Motor neuron (in vitro differentiated cells): ENCODE data around the gene SH3RF3. TPM values are rescaled to one million over a fixed set of nuclear protein-coding genes. Genes with fewer than 3 reads are reported as not detected.

Source experiments
- ATAC-seq, 8 experiments: fragments of 200-7000 bp; cut with Tn5 transposase; replicated peaks in 6 of 8; 2 replicates each; pipeline ENCODE4 v1.8.0; 2021; ENCODE audit warnings: mild to moderate bottlenecking in 8 of 8, moderate library complexity in 8 of 8
- H3K27ac ChIP-seq, 2 donors: fragments of 250-450 bp; sonication (Bioruptor Pico); 2 replicates each; pipeline ENCODE4 v1.9.0; 2021; ENCODE audit warnings: antibody characterized with exemption in 2 of 2, mild to moderate bottlenecking in 2 of 2, moderate library complexity in 1 of 2
- H3K4me1 ChIP-seq, 2 donors: fragments of 250-450 bp; sonication (Bioruptor Pico); replicated peaks in 1 of 2; 2 replicates each; pipeline ENCODE4 v1.6.1; 2021; ENCODE audit warnings: antibody characterized with exemption in 2 of 2, mild to moderate bottlenecking in 2 of 2, moderate library complexity in 1 of 2
- H3K4me3 ChIP-seq, 5 donors: fragments of 250-450 bp; sonication (Bioruptor Pico); 2 replicates each; pipeline ENCODE4 v1.9.0; 2021; ENCODE audit warnings: antibody characterized with exemption in 5 of 5, mild to moderate bottlenecking in 5 of 5, moderate library complexity in 4 of 5
- WGBS, 10 experiments: fragments of 450-650 bp; shearing (Covaris generic); methylation state at CpG; one replicate each; pipeline ENCODE4 v1.0.0; 2022; 5-methylcytosine and 5-hydroxymethylcytosine counted together
- in situ Hi-C, 9 experiments: fragments of 400-800 bp; cut with MboI; loops; one replicate each; pipeline ENCODE4 v1.15.0; 2021; ENCODE audit warnings: low sequenced_read_pairs in 9 of 9, low pct_unique_long_range_greater_than_20kb in 2 of 9; ENCODE audit not compliant: unreplicated experiment in 9 of 9
- total RNA-seq, 8 experiments: library from RNA; unstranded; fragments of 300-600 nt; gene quantifications; 2 replicates each; pipeline versions ENCODE4 v1.2.3 to v1.2.4, GENCODE V29; 2022

Gene SH3RF3
- total RNA-seq, 8 experiments from 2014 or later: 0.13 to 6.5 (median 3.2) TPM

DNA sequence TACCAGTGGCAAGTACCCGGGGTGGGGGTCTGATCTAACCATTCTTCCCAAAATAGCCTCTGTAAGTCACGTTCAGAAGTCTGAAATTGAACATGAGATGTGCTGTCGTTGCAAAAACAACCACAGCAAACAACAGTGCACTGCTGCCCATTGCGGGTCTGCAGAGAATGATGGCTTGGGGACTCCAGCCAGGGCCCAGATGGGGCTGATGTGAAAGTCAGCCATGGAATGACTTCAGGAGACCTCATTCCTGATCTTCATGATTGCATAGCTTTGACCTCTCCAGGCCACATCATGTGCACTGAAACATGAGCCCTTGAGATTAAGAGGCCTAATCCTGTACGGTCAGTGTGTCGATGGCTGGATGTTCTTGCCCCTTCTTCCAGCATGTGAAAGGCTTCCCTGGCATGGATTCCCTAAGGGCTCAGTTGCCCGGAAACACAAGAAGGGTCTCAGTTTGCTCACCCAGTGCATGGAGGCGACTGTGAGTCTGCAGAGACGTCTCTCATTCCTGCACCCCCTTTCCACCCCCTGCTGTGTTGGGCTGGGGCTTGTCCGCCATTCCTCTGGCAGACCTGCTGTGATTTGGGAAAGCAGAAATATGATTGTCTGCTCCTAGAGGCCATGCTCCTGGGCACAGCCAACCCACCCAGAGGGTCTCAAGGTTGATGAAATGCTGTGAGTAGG, 293.2 kb downstream of the SH3RF3 start:
- no peak overlapping the region for H3K4me3 ChIP-seq
- ATAC-seq: no peak
- in situ Hi-C loops: no loop called here
- 38 to 100% (median 87%) methylated on average over 2 to 6 of the region's 10 CpGs; no CpG with 5 or more reads in 2 of the 10 experiments for WGBS, 10 experiments
- H3K27ac ChIP-seq: no peak overlapping the region
- peaks cover 0 to 4% of the 10 kb centered on the region in 2 donors for H3K4me1 ChIP-seq

DNA sequence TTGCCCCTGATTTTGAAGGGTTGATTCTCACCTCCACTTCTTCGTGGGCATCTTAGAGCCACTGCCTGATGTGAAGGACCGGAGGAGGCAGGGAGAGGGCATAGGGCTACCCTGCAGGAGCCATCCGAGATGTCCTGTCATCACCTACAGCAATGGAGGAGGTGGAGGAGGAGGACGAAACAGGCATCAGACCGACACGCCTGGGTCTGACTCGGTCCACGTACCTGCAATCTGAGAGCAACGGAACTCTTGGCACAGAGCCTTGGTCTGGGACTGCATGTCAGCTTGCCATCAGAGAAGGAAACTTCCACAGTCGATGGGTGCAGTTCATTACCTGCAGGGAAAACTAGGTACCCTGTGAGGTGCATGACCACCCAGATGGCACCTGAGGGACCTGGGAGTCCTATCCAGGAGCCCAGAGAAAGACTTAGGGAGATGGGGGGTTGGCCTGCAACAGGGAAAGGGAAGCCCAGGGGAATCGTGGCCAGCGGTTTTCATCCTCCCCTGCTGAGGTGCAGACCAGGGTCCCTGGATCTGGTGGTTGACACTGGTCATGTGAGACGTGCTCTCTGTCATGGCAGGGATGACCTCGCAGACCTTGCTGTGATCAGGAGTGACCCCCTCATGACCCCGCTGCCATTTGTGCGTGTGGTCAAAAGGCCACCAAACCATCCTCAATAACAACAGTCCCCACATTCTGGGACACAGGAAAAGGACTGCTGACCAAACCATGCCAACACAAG, 293.9 kb downstream of the SH3RF3 start:
- no peak for ATAC-seq

DNA sequence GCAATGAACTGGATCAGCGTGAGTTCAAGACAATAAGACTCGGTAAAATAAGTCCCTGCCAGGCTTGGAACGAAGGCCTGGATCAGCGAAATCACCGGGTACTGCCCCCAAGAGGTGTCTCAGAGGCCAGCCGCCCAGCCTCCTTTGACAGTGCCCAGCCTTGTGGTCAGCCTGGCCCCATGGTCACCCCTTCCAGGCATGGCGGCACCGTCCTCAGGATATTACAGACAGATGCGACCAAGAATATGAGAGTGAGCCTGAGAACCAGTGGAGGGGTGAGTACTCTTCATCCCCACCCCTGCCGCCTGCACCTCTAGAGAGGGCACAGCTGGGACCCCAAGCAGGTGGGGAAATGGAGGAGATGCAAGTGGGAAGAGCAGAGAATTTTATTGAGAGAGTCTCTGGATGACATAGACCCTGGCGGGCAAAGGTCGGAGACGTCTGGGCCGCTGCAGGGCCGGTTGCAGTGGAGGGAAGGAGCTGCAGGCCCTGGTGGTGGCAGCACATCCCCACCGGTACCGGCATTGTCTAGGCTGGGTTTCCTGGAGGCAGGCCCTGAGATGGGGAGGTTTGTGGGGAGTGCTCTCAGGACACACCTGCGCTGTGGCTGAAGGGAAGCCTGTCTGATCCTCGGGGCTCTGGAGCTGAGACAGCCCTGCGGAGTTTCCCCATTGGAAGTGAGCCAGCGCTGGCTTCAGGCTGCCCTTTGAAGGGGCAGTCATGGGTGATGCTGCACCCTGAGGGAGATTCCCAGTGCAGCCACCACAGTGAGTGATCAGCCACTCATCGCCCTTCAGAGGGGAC, 294.8 kb downstream of the SH3RF3 start:
- ATAC-seq: peak in 5 of 8 experiments; percentile 30 to 59 (median 55)
- in situ Hi-C loops: no loop called here
- Histone ChIP-seq H3K4me3 (no peak overlapping the region), H3K27ac (no peak overlapping the region), H3K4me1 (peaks cover 0 to 4% of the 10 kb centered on the region in 2 donors)
- WGBS, 10 experiments: 79 to 100% (median 94%) methylated on average over 1 to 8 of the region's 22 CpGs; no CpG with 5 or more reads in 4 of the 10 experiments

More for the DNA sequence above, 293.9 kb downstream of the SH3RF3 start:
- in situ Hi-C loops: no loop called here
- WGBS, 10 experiments: 71 to 100% (median 90%) methylated on average over 1 to 8 of the region's 16 CpGs; no CpG with 5 or more reads in 1 of the 10 experiments
- no peak overlapping the region for H3K4me3 ChIP-seq
- peaks cover 0 to 4% of the 10 kb centered on the region in 2 donors for H3K4me1 ChIP-seq
- H3K27ac ChIP-seq: no peak overlapping the region

DNA sequence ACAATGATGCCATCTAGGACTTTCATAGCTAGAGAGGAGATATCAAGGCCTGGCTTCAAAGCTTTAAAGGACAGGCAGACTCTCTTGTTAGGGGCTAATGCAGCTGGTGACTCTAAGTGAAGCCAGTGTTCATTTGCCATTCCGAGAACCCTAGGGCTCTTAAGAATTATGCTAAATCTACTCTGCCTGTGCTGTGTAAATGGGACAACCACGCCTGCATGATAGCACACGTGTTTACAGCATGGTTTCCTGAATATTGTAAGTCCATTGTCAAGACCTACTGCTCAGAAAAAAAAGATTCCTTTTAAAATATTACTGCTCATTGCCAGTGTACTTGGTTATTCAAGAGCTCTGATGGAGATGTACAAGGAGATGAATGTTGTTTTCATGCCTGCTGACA, 296.4 kb downstream of the SH3RF3 start:
- ATAC-seq: peak in 3 of 8 experiments; percentile 37 to 75 (median 55)
- Histone ChIP-seq H3K4me1 (peaks cover 6 to 11% of the 10 kb centered on the region in 2 donors), H3K27ac (no peak overlapping the region), H3K4me3 (no peak overlapping the region)
- in situ Hi-C loops: no loop called here
- WGBS, 10 experiments: 12 to 100% (median 77%) methylated on average over 1 to 3 of the region's 3 CpGs; no CpG with 5 or more reads in 1 of the 10 experiments

DNA sequence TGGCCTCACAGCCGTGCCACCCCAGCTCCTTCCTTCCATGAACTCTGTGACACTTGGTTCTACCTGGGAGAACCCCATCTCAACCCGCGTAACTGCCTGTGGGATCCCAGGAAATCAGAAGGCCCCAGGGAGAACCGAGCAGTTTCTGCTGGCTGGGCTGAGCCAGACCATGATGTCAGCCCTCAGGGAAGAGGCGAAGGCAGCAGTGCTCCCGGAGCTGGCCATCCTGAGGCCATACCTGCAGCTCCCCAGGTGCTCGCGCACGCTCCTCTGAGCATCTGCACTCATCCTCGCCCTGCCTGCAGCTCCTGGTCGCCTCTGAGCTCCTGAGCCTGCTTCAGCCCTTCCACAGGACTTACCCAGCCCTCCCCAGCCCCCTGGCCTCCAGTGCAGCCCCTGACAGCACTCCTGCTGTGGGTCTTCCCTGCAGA, 298.7 kb downstream of the SH3RF3 start:
- WGBS, 10 experiments: 70% methylated on average over 4 of the region's 11 CpGs; no CpG with 5 or more reads in 9 of the 10 experiments
- H3K4me3 ChIP-seq: no peak overlapping the region
- ATAC-seq: no peak
- in situ Hi-C loops: no loop called here
- H3K4me1 ChIP-seq: peaks cover 6 to 14% of the 10 kb centered on the region in 2 donors
- H3K27ac ChIP-seq: no peak overlapping the region

DNA sequence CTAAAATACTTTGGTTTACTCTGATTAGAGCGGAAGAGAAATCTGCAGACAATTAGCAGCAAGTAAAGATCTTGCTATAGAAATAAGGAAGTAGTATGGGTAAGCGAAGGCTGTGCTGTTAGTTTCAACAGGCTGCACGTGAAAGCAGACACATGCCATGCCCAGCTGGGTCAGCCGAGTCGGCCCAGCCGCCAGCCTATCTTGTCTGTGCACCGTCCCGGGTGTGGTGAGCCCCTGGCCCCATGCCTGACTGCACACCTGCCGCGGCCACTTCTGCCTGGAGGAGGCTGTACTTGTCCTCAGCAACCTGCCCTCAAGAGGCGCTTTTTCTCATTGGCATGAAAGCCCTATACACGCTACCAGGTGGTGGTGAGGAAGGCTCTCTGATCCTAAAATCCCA, 299.3 kb downstream of the SH3RF3 start:
- in situ Hi-C loops: no loop called here
- WGBS, 10 experiments: 60 to 100% (median 95%) methylated on average over 1 to 9 of the region's 12 CpGs; no CpG with 5 or more reads in 3 of the 10 experiments
- peaks cover 7 to 14% of the 10 kb centered on the region in 2 donors for H3K4me1 ChIP-seq
- no peak overlapping the region for H3K27ac ChIP-seq
- no peak for ATAC-seq
- no peak overlapping the region for H3K4me3 ChIP-seq

DNA sequence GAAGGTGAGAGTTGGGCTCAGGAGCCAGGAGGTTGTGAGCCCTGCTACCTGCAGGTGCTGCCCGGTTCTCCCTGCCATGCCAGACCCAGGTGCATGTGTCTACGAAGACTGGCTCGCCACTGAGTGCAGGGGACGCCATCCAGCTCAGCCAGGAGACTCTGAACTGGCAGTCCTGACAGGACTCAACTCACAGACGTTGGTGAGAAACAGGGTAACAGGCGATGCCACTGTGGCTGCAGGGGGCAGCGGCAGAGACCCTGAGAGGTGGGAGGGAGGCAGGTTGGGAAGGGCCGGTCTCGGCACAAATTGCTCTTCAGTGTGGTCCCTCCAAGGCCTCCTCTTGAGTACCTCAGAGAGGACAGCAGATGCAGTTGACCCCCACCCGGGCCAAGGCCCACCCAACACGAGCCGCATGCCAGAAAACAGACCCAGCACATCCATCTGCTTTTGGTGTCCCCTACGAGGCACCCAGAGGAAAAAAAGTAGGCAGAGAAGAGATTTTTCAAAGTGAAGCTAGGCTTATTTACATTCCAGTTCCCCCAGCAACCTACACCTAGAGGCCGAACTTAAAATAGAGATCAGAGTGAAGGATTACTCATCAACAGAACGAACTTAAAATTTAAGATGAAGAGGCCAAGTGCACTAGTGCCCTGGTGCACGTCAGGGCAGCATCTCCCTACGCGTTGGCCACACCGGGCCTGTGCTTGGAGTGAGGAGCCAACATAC, 300.0 kb downstream of the SH3RF3 start:
- in situ Hi-C loops: no loop called here
- Histone ChIP-seq H3K27ac (no peak overlapping the region), H3K4me1 (peaks cover 10 to 11% of the 10 kb centered on the region in 2 donors), H3K4me3 (no peak overlapping the region)
- WGBS, 10 experiments: 84 to 100% (median 94%) methylated on average over 3 to 6 of the region's 19 CpGs; no CpG with 5 or more reads in 7 of the 10 experiments
- peak in 2 of 8 experiments; percentile 11 to 31 for ATAC-seq

DNA sequence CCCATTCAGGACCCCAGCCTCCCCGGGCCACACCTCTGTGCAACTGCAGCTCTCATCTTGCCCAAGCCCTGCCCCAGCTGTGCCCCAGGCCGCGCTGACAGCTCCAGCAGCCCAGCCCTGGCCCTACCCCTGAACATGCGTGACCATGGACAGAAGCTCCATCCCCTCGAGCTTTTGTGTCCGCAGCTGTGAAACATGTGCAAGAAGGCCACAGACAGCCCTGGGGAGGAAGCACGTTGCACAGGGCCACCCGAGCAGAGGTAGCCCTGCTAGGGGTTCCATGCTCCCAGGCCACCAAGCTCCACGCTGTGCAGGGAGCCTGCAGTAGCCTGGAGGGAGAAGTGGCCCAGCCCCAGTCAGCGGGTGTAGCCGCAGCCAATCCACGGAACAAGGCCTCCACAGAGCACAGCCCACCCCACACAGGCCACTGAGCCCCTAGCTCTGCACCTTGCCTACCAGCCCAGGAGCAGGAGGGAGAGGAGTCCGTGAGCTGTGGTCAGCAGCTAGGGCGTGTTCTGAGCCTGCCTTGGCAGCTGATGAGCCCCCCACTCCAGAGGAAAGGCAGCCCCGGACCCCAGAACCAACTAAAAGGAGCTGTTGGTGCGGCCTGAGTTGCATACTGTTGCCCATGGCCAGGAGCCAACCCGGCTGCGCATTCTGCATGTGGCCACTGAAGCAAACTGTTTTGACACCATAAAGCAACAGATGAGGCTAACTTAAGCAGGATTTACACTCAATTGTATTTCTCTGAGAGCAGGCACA, 300.7 kb downstream of the SH3RF3 start:
- H3K27ac ChIP-seq: no peak overlapping the region
- WGBS, 10 experiments: 79 to 100% (median 87%) methylated on average over 1 to 4 of the region's 18 CpGs; no CpG with 5 or more reads in 4 of the 10 experiments
- no peak overlapping the region for H3K4me3 ChIP-seq
- in situ Hi-C loops: no loop called here
- H3K4me1 ChIP-seq: peaks cover 10 to 11% of the 10 kb centered on the region in 2 donors
- peak; percentile 21 to 83 (median 39) for ATAC-seq

DNA sequence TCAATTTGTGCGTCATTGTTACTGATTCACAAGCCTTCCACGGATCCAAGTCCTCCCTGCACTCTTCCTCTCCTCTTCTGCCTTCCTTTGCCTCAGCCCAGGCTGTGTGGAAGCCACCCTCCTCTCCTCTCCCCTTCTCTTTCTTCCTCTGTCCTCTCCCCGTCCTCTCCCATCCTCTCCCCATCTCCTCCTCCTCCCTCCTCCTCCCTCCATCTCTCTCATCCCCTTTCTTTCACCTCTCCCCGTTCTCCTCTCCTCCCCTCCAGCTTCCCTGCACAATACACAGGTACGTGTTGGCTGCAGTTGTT, 301.3 kb downstream of the SH3RF3 start:
- ATAC-seq: peak in 5 of 8 experiments; percentile 62 to 66 (median 65)
- Histone ChIP-seq H3K4me3 (no peak overlapping the region), H3K27ac (no peak overlapping the region), H3K4me1 (peaks cover 10 to 11% of the 10 kb centered on the region in 2 donors)
- 40 to 60% (median 52%) methylated on average over 1 to 5 of the region's 5 CpGs; no CpG with 5 or more reads in 6 of the 10 experiments for WGBS, 10 experiments
- in situ Hi-C loops: no loop called here

DNA sequence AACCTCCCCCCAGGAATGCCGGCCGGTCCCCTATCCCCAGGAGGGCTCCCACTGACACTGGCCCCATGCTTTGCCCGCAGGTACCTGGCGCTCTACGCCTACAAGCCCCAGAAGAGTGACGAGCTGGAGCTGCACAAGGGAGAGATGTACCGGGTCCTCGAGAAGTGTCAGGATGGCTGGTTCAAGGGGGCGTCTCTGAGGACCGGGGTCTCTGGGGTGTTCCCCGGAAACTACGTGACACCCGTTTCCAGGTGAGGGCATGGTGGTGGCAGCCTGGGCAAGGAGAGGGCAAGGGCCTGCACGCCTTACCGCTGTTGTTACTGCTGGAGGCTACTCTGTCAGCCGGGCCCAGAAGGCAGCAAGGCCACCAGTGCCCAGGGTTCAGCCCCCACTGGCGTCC, 303.4 kb downstream of the SH3RF3 start:
- in situ Hi-C loops: no loop called here
- no peak overlapping the region for H3K4me3 ChIP-seq
- ATAC-seq: no peak
- 60 to 100% (median 88%) methylated on average over 1 to 11 of the region's 17 CpGs; no CpG with 5 or more reads in 4 of the 10 experiments for WGBS, 10 experiments
- H3K27ac ChIP-seq: no peak overlapping the region
- peaks cover 28 to 32% of the 10 kb centered on the region in 2 donors for H3K4me1 ChIP-seq

DNA sequence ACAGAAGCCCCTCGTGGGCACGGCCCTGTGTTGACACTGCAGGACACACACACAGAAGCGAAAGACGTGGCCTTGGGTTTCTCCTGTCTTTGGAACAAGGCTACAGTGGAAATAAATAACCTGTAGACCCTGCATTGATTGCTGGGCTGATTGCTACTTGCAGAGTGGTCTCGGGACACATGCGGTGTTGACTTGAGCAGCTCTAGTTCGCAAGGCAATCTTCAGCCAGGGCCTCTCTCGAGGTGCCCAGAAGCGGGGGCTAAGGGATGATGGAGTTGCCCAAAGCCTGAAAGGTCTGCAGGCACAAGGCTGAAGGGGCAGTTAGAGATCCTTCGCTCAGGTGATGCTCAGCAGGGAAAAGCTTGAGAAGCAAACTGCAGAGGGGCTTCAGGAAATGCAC, 304.5 kb downstream of the SH3RF3 start:
- no peak overlapping the region for H3K4me3 ChIP-seq
- WGBS, 10 experiments: 77 to 100% (median 87%) methylated on average over 1 to 9 of the region's 10 CpGs; no CpG with 5 or more reads in 3 of the 10 experiments
- in situ Hi-C loops: no loop called here
- no peak for ATAC-seq
- H3K27ac ChIP-seq: no peak overlapping the region
- peaks cover 38 to 42% of the 10 kb centered on the region in 2 donors for H3K4me1 ChIP-seq

DNA sequence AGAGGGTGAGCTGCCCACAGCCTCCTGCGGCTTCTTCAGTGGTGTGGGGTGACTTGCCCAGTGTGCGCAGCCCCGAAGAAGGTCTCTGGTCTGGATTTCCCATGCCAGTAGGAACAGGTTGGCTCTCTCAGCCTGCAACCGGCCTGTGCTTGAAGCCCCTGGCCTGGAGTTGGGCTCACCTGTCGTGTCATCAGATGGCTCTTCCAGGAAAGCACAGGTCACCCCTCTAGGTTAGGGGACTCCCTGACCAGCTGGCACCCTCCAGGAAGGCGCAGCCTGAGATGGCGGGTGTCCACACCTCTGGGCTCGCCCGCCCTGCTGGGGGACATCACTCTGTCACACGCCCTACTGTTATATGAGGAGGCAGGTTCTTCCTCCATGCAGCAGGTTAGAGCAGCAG, 304.9 kb downstream of the SH3RF3 start:
- Histone ChIP-seq H3K4me1 (peaks cover 43 to 46% of the 10 kb centered on the region in 2 donors), H3K27ac (no peak overlapping the region), H3K4me3 (no peak overlapping the region)
- in situ Hi-C loops: no loop called here
- ATAC-seq: no peak
- 60 to 100% (median 83%) methylated on average over 1 to 6 of the region's 10 CpGs; no CpG with 5 or more reads in 5 of the 10 experiments for WGBS, 10 experiments
